HG03175 (cell line): ENCODE results near the gene POLR2F.

Experiments used
- ATAC-seq: cut with Tn5 transposase; IDR thresholded peaks from one replicate; pipeline ENCODE4 v1.9.1; 2021; ENCODE audit warnings: mild to moderate bottlenecking, moderate library complexity; ENCODE audit not compliant: unreplicated experiment

The POLR2F gene

DNA sequence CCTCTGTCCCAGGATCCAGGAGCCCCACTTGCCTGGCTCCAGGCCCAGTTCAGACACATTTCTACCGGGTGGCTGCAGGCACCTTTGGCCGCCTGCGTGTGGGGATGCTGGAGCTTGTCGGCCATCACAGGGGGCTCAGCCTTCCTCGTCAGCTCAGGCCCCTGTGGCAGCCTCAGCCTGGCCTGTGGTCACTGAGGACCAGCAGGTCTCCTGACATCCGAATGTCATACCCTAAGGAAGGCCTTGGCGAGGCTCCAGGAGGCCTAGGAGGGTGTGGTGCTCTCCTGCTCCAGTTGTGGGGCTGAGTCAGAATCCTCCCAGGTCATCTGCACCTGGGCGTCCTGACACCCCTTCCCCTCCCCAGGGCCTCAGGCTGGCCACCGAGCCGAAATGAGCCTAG, 45.7 kb downstream of the POLR2F start:
- no peak for ATAC-seq

DNA sequence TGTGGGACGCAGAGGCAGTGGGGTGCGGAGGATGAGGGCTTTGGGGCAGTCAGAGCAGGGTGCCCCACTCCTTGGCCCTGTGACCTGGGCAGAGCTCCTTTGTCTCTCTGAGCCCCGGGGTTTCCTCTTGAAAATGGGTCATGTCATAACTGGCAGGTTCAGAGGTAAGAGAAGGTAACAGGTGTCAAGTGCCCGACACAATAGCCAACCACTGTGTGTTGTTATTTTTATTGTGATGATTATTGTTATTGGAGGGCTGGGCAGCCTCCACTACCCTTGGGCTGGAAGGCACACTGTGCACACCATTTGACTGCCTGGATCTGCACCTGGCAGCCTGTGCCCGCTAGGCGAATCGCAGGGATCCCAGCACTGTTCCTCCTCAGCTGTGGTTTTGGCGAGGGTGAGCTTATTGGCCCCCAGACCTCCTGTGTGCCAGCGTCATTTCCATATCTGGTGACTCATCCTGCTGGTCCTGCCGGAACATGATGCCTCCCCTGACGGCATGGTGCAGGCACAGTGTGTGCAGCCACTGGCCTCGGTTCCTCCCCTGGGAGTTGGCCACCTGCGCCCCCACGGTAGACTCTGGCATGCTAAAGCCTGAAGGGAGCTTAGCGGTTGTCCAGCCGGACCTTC, 46.3 kb downstream of the POLR2F start:
- ATAC-seq: no peak

DNA sequence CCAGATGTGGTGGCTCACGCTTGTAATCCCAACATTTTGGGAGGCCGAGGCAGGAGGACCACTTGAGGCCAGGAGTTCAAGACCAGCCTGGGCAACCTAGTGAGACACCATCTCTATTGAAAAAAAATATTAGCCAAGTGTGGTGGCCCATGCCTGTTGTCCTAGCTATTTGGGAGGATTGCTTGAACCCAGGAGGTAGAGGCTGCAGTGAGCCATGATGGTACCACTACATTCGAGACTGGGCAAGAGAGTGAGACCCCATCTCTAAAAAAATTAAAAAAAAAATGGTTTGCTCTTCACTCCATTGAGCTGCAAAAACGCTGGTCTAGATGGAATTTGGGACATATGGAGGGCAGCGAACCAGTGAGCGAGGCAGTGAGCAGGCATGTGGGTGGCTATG, 52.4 kb downstream of the POLR2F start:
- ATAC-seq: no peak

DNA sequence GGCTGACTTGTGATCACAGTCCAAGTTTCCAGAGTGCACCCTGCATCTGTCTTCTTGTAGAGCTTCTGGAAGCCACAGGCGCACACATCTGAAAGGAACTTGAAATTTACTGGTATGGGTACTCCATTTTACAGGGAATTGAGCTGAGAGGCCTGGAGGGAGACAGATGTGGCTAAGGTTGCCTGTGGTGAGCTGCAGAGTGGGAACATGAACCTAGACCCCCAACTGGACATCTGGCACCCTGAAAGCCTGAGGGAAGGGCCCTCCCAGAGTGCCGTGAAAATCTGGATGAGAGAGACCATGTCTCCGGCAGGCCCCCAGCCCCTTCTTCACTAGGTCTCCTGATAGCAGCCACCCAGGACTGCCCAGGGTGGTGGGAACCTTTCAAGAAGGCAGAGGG, 53.4 kb downstream of the POLR2F start:
- no peak for ATAC-seq

DNA sequence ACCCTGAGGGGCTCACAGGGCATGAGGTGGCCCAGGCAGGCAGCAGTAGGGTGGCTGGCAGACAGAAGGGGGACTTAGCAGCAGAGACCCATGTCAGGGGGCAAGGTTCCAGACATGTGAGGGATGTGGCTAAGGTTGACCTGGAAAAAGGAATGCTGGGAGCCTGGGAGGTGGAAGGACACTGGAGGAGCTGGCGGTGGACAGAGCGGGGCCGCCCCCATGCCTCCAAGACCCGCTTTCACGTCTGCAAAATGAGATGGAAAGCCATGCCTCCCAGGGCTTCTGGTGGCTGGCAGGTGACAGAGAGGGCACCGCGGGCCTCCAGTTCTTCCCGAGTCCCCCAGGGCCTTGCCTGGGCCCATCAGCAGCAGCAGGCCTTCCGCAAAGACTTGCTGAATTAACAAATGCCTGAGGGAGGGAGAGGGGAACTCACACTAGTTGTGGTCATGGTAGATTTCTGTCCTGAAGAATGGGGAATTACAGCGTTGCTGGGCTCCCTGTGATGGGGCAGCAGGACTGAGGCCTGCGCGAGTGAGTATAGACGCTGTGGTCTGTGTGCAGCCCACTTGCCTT, 53.9 kb downstream of the POLR2F start:
- no peak for ATAC-seq

DNA sequence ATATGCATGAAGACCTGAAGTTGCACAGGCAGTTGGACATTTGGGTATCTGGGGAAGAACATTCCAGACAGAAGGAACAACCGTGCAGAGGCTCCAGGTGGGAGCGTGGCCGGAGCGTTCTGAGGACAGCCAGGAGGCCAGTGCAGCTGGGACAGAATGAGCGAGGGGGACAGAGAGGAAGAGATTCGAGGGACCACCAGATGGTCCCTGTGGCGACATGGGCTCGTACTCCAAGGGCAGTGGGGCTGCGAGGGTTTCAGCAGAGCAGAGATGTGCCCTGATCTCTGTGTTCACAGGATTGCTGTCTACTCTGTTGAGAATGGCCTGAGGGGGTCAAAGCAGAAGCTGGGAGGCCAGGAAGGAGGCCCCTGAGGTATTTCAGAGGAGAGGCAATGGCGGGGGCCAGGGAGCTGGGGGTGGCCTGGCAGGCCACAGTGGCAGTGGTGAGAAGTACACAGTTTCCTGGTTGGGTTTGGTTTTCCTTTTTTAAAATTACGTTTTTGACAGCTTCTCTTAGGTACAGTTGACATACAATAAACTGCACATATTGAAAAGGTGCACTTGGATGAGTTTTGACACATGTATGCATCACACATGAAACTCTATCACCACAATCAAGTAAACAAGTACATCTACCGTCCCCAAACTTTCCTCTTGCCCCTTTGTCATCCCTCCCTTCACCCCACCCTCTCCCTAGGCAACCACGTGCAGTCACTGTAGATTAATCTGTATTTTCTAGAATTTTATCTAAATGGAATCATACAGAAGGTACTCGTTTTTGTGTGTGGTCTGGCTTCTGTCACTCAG, 55.7 kb downstream of the POLR2F start:
- ATAC-seq: no peak

DNA sequence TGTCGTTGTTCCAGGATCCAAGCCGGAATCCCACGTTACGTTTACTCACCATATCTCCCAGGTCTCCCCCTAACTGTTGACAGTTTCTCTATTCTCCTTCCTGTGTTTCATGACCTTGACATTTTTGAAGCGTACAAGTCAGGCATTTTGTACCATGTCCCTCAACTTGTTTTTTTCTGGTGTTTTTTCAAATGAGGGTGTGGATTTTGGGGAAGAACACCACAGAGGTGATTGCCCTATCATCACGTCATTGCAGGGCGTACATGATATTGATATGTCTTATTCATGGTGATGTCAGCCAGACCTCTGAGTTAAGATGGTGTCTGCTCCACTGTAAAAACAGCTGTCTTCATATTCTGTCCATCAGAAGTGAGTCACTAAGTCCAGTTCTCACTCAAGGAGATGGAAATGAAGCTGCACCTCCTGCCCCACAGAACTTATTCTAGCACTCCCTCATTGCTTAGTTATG, 59.1 kb downstream of the POLR2F start:
- no peak for ATAC-seq

DNA sequence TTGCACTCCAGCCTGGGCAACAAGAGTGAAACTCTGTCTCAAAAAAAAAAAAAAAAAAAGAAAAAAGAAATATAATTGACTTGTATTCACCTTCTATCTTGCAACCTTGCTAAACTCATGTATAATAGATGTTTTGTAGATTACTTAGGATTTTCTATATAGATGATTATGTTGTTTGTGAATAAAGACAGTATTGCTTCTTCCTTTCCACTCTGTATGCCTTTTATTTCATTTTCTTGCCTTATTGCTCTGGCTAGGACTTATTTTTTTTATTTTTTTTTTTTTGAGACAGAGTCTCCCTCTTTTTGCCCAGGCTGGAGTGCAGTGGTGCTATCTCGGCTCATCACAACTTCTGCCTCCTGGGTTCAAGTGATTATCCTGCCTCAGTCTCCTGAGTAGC, 60.6 kb downstream of the POLR2F start:
- ATAC-seq: no peak

DNA sequence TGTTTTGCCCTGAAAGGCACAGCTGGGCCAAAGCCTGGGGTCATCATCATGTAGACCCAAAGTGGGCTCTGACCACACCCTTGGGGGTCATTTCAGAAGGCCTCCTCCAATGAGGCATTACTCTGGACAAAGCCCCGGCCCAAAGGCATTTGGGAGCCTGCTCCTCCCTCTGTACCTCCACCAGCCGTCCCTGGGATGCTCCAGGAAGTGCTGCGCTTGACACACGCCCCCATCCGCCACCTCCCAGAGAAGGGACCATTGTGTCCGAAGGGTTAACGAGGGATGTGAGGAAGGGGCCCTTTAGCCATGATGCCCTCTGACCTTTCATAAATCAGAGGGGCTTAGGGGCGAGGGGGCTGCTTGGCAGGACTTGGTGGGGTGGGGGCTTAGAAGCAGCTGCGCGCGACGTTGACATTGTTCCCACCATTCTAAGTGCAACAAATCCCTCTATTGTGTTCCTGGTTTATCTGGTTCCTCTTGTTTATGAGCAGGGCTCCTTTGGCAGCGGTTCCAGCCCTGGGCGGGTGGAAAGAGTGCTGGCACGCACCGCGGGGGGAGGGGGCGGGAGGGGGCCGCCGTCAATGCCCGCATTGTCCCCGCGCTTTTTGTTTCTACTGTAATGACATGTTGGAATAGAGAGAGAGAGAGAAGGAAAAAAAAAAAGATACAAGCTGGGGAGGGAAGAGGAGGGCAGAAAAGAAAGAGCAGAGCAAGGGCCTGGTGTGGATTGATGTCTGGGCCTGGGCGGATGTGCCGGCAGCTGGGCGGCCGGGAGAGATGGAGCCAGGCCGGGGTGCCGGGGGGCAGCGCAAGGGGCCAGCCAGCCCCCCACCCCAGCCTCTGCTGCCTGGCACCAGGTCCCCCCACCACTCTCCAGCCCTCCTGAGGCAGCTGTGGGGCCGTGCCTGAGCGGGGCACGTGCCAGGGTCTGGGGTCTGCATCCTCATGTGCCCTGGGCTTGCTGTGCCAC, 63.0 kb downstream of the POLR2F start:
- ATAC-seq: no peak

DNA sequence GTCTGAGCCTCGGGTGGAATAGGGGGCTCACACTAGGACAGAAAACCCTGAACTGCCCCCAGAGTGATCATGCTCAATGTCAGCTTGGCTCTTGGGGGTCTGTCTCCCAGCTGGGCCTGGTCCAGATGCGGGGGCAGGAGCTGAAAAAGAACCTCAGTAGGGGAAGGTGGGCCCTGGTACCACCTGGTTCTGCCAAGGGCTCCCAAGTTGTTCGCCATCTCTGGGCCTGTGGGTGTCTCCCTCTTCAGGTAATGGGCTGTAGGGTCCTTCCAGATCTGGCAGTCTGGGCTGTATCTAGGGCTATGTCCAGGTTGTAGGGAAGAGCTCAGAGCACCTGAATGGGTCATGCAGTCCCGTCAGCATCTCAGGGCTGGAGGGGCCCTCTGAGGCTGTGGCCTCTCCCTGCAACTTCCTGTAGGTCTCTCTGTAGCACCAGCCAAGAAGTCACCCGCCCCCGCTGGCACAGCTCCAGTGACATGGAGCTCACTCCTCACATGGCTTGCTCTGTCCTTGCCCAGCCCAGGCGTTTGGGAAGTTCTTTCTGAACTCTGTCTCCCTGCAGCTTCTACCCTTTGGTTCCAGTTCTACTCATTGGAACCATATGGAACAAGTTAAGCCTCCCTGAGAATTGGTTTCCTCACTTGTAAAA, 63.9 kb downstream of the POLR2F start:
- no peak for ATAC-seq

DNA sequence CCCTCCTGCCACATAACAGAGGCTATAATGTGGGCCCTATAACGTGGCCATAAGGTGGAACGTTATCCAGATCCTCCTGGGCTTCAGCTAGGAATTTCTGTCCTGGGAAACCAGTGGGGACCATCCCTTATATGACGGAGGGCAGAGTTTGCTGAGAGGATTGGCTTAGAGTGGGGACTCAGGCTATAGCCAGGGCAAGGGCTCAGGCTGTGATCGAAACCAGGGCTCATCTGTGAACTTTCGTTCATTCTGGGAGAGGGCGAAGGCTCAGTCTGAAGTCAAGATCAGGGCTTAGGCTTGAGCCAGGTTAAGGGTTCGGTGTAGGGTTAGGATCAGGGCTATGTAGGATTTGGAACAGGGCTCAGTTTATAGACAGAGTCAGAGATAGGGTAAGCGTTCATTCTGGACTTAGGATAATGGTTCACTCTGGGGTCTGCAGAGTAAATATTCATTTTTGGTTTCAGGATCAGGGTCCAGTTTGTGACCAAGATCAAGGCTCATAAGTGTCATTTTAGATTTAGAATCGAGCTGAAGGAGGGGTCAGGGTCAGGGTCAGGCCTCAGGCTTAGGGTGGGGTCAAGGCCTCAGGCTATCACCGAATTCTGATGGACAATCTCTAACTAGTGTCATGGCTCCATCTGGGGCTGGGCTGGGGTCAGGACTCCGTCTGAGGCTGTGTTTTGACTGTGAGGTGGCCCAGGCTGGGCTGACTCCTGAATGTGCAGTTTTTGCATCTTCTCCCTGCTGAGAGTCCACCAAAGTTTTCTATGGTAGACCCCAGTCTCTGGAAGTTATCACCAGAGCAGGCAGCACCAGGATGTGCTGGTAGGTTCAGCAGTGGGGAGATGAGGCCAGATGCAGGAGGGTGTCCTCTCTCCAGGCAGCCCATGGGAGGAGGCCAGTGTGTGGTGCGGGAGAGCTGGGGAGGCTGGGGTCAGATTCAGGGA, 64.7 kb downstream of the POLR2F start:
- no peak for ATAC-seq
